ENCODE data around the gene VSTM5.

Gene VSTM5

GRCh38 chr11:93829598-93829997, 20.8 kb downstream of the VSTM5 start:
- no peak for DNase-seq (ENCODE audit: insufficient read length, low spot score)
- no peak for TF ChIP-seq POLR2A (IDR thresholded peaks at IDR 0.05; ENCODE audit: low read depth, low read length)
- no peak for FAIRE-seq

- no peak for TF ChIP-seq POLR2A (IDR thresholded peaks at IDR 0.05; ENCODE audit: low read depth, low read length)
- FAIRE-seq (no peak), DNase-seq (ENCODE audit: insufficient read length, low spot score) (no peak)
Measured at GRCh38 chr11:93827363-93827762, 23.1 kb downstream of the VSTM5 start.

- no peak for DNase-seq (ENCODE audit: insufficient read length, low spot score)
- TF ChIP-seq POLR2A (IDR thresholded peaks at IDR 0.05; ENCODE audit: low read depth, low read length): no peak
- FAIRE-seq: no peak
Measured at GRCh38 chr11:93823210-93823609, 27.2 kb downstream of the VSTM5 start.

- DNase-seq (ENCODE audit: insufficient read length, low spot score): no peak
- FAIRE-seq: no peak
- TF ChIP-seq POLR2A (IDR thresholded peaks at IDR 0.05; ENCODE audit: low read depth, low read length): no peak
Measured at GRCh38 chr11:93822359-93822758, 28.1 kb downstream of the VSTM5 start.

- no peak for DNase-seq (ENCODE audit: insufficient read length, low spot score)
- no peak for TF ChIP-seq POLR2A (IDR thresholded peaks at IDR 0.05; ENCODE audit: low read depth, low read length)
- FAIRE-seq: no peak
Measured at GRCh38 chr11:93821617-93822016, 28.8 kb downstream of the VSTM5 start.

GRCh38 chr11:93820847-93821246, 29.6 kb downstream of the VSTM5 start:
- FAIRE-seq: no peak
- no peak for TF ChIP-seq POLR2A (IDR thresholded peaks at IDR 0.05; ENCODE audit: low read depth, low read length)
- no peak for DNase-seq (ENCODE audit: insufficient read length, low spot score)

GRCh38 chr11:93819966-93820695, 30.3 kb downstream of the VSTM5 start:
- TF ChIP-seq POLR2A (IDR thresholded peaks at IDR 0.05; ENCODE audit: low read depth, low read length): no peak
- no peak for FAIRE-seq
- no peak for DNase-seq (ENCODE audit: insufficient read length, low spot score)

GRCh38 chr11:93817426-93818348, 32.7 kb downstream of the VSTM5 start:
- FAIRE-seq (no peak), DNase-seq (ENCODE audit: insufficient read length, low spot score) (no peak)
- TF ChIP-seq POLR2A (IDR thresholded peaks at IDR 0.05; ENCODE audit: low read depth, low read length): no peak

GRCh38 chr11:93814966-93815633, 35.3 kb downstream of the VSTM5 start:
- FAIRE-seq: no peak
- no peak for TF ChIP-seq POLR2A (IDR thresholded peaks at IDR 0.05; ENCODE audit: low read depth, low read length)
- DNase-seq (ENCODE audit: insufficient read length, low spot score): no peak

GRCh38 chr11:93813974-93814373, 36.4 kb downstream of the VSTM5 start:
- TF ChIP-seq POLR2A (IDR thresholded peaks at IDR 0.05; ENCODE audit: low read depth, low read length): no peak
- no peak for DNase-seq (ENCODE audit: insufficient read length, low spot score)
- no peak for FAIRE-seq

- TF ChIP-seq POLR2A (IDR thresholded peaks at IDR 0.05; ENCODE audit: low read depth, low read length): no peak
- no peak for FAIRE-seq
- DNase-seq (ENCODE audit: insufficient read length, low spot score): no peak
Measured at GRCh38 chr11:93807980-93808379, 42.4 kb downstream of the VSTM5 start.

GRCh38 chr11:93804879-93805278, 45.5 kb downstream of the VSTM5 start:
- FAIRE-seq (no peak), DNase-seq (ENCODE audit: insufficient read length, low spot score) (no peak)
- TF ChIP-seq POLR2A (IDR thresholded peaks at IDR 0.05; ENCODE audit: low read depth, low read length): no peak

- TF ChIP-seq POLR2A (IDR thresholded peaks at IDR 0.05; ENCODE audit: low read depth, low read length): no peak
- FAIRE-seq: no peak
- DNase-seq (ENCODE audit: insufficient read length, low spot score): no peak
Measured at GRCh38 chr11:93801366-93801765, 49.1 kb downstream of the VSTM5 start.

Measured in H54 (cell line).